Measurements from ENCODE around the gene XRCC5. TPM values are rescaled to one million over a fixed set of nuclear protein-coding genes. Genes with fewer than 3 reads are reported as not detected.
"Not testable (repeated sequence)": the region's sequence is repeated elsewhere in the genome, so short reads cannot be mapped to it uniquely, and the experiment has no call there.

The XRCC5 gene
- 197 TPM for total RNA-seq (ENCODE audit: insufficient read depth, low replicate concordance)

- DNase-seq (ENCODE audit: low spot score): peak; percentile 99
Measured at GRCh38 chr2:216108967-216109921, at the start of gene XRCC5. Gene XRCC5 (plus strand): TSS chr2:216109348. CDS start chr2:216109437, 89 bp downstream.

GRCh38 chr2:216064014-216064630, 45.0 kb upstream of the XRCC5 start:
- DNase-seq (ENCODE audit: low spot score): no peak

- DNase-seq (ENCODE audit: low spot score): no peak
Measured at GRCh38 chr2:216064665-216065064, 44.5 kb upstream of the XRCC5 start.

- no peak for DNase-seq (ENCODE audit: low spot score)
Measured at GRCh38 chr2:216066230-216066629, 42.9 kb upstream of the XRCC5 start.

GRCh38 chr2:216069028-216069427, 40.1 kb upstream of the XRCC5 start:
- DNase-seq (ENCODE audit: low spot score): no peak

GRCh38 chr2:216070195-216070594, 39.0 kb upstream of the XRCC5 start:
- DNase-seq (ENCODE audit: low spot score): no peak

- DNase-seq (ENCODE audit: low spot score): no peak
Measured at GRCh38 chr2:216071111-216071851, 37.9 kb upstream of the XRCC5 start.

- no peak for DNase-seq (ENCODE audit: low spot score)
Measured at GRCh38 chr2:216072473-216072872, 36.7 kb upstream of the XRCC5 start.

GRCh38 chr2:216073773-216074172, 35.4 kb upstream of the XRCC5 start:
- no peak for DNase-seq (ENCODE audit: low spot score)

- no peak for DNase-seq (ENCODE audit: low spot score)
Measured at GRCh38 chr2:216074380-216074779, 34.8 kb upstream of the XRCC5 start.

GRCh38 chr2:216074794-216075193, 34.4 kb upstream of the XRCC5 start:
- DNase-seq (ENCODE audit: low spot score): no peak

- no peak for DNase-seq (ENCODE audit: low spot score)
Measured at GRCh38 chr2:216075510-216076485, 33.4 kb upstream of the XRCC5 start.

- no peak for DNase-seq (ENCODE audit: low spot score)
Measured at GRCh38 chr2:216078776-216079175, 30.4 kb upstream of the XRCC5 start.

GRCh38 chr2:216080048-216080447, 29.1 kb upstream of the XRCC5 start:
- DNase-seq (ENCODE audit: low spot score): not testable (repeated sequence)

- no peak for DNase-seq (ENCODE audit: low spot score)
Measured at GRCh38 chr2:216081012-216081411, 28.1 kb upstream of the XRCC5 start.

GRCh38 chr2:216081487-216082116, 27.5 kb upstream of the XRCC5 start, which contains the start of the genes PECR and TMEM169:
Gene PECR (minus strand): TSS chr2:216081809. CDS start chr2:216081741, 68 bp downstream.
Gene TMEM169 (plus strand): TSS chr2:216081919. CDS start chr2:216095964, 14,045 bp downstream.
- DNase-seq (ENCODE audit: low spot score): peak; percentile 74

- no peak for DNase-seq (ENCODE audit: low spot score)
Measured at GRCh38 chr2:216082117-216082711, 26.9 kb upstream of the XRCC5 start.

- no peak for DNase-seq (ENCODE audit: low spot score)
Measured at GRCh38 chr2:216082805-216083204, 26.3 kb upstream of the XRCC5 start.

- DNase-seq (ENCODE audit: low spot score): no peak
Measured at GRCh38 chr2:216083464-216084281, 25.5 kb upstream of the XRCC5 start.
